NT2/D1 (cell line): Measurements from ENCODE around the gene NCAPG2.
"Not testable (repeated sequence)": the region's sequence is repeated elsewhere in the genome, so short reads cannot be mapped to it uniquely, and the experiment has no call there.

ENCODE experiments used
- SUZ12 ChIP-seq: IDR thresholded peaks from 2 replicates; pipeline ENCODE4 v1.6.1; 2011; ENCODE audit not compliant: insufficient read length, insufficient read depth; ENCODE audit errors: extremely low read depth
- YY1 ChIP-seq: IDR thresholded peaks from 2 replicates; pipeline ENCODE4 v1.6.1; 2011; ENCODE audit not compliant: insufficient read length, insufficient read depth

GRCh38 chr7:158697597-158697996, 7.0 kb downstream of the NCAPG2 start:
- TF ChIP-seq YY1, SUZ12: not testable (repeated sequence)
